K562 (cell line): ENCODE measurements around the gene FGF9. TPM values are rescaled to one million over a fixed set of nuclear protein-coding genes. Genes with fewer than 3 reads are reported as not detected.
A peak's percentile ranks its signal among the peaks of the same experiment; 100 is the strongest.

Experiments
- ATAC-seq: fragments of 200-7000 bp; cut with Tn5 transposase; 3 replicates; pipeline ENCODE4 v1.9.1; 2020; ENCODE audit warnings: moderate library complexity
- BruUV-seq: library from RNA; stranded (reverse); fragments of 400-500 nt; replicated peaks from 2 replicates; lab custom pipeline; 2021; lab: Mats Ljungman, UMichigan
- CTCF ChIA-PET: fragments of 300-600 bp; formaldehyde crosslinking; extraction: SDS; loops from one replicate; lab custom pipeline; 2021; ENCODE audit warnings: low intra/inter-chr PET ratio; lab: Yijun Ruan, JAX
- POLR2A ChIA-PET: fragments of 300-600, 350-650 bp; sonication (Branson Sonifier 250); formaldehyde crosslinking; extraction: SDS; loops from one replicate; lab custom pipeline; 2021; ENCODE audit warnings: antibody characterized with exemption, inconsistent platforms; lab: Yijun Ruan, JAX
- DNase-seq, 4 experiments: peaks; one replicate each; pipeline versions ENCODE4 v3.0.0 to v3.0.0-alpha.2; 2011 to 2018; ENCODE audit warnings: low spot score in 3 of 4, mixed read lengths in 3 of 4; ENCODE audit errors: extremely low read depth in 1 of 4
- FAIRE-seq: peaks from 2 replicates; lab custom pipeline; 2011; peaks lifted over from hg19 to GRCh38; lab: Jason Lieb, UNC
- H2AFZ ChIP-seq: 2 replicates; pipeline ENCODE4 v1.6.0; 2011; ENCODE audit warnings: low read depth, low read length, control low read depth, inconsistent platforms
- H3K27ac ChIP-seq: fragments of 200-600 bp; 3 replicates; pipeline ENCODE4 v1.8.0; 2011; ENCODE audit warnings: low read depth, mild to moderate bottlenecking, control low read depth, inconsistent platforms, low read length, moderate library complexity, mixed read lengths; ENCODE audit errors: extremely low read depth
- H3K27me3 ChIP-seq, 2 experiments: fragments of 300-600 bp in 1 of 2; 2 replicates in 1 of 2; 3 replicates in 1 of 2; pipeline versions ENCODE4 v1.6.0 to v1.8.0; 2011; ENCODE audit warnings: inconsistent platforms in 2 of 2, low read length in 2 of 2, mild to moderate bottlenecking in 1 of 2, mixed read lengths in 1 of 2, moderate library complexity in 1 of 2; ENCODE audit not compliant: control insufficient read depth in 2 of 2, insufficient read depth in 2 of 2
- H3K36me3 ChIP-seq: fragments of 300-600 bp; 3 replicates; pipeline ENCODE4 v1.8.0; 2011; ENCODE audit warnings: mild to moderate bottlenecking, low read length, inconsistent platforms; ENCODE audit not compliant: control insufficient read depth, insufficient read depth
- H3K4me1 ChIP-seq, 2 experiments: fragments of 200-600 bp in 1 of 2; replicated peaks in 1 of 2; 2 replicates in 1 of 2; 3 replicates in 1 of 2; pipeline versions ENCODE4 v1.5.1 to v1.8.0; 2011; ENCODE audit warnings: inconsistent platforms in 2 of 2, low read length in 2 of 2, mild to moderate bottlenecking in 1 of 2, mixed read lengths in 1 of 2, moderate library complexity in 1 of 2; ENCODE audit not compliant: control insufficient read depth in 2 of 2, insufficient read depth in 2 of 2
- H3K4me2 ChIP-seq: 2 replicates; pipeline ENCODE4 v1.6.1; 2011; ENCODE audit warnings: low read length, control low read depth, inconsistent platforms, mixed read lengths; ENCODE audit not compliant: insufficient read depth
- H3K4me3 ChIP-seq: fragments of 200-600 bp; sonication (generic), shearing (Covaris generic); 2 replicates; pipeline ENCODE4 v1.5.1; 2016; ENCODE audit warnings: control low read depth, inconsistent platforms
- H3K79me2 ChIP-seq: fragments of 200-600 bp; 3 replicates; pipeline ENCODE4 v1.8.0; 2011; ENCODE audit warnings: low read length, inconsistent platforms; ENCODE audit not compliant: control insufficient read depth, insufficient read depth
- H3K9ac ChIP-seq, 2 experiments: 2 replicates each; pipeline versions ENCODE4 v1.6.0 to v1.6.1; 2011; ENCODE audit warnings: low read depth in 2 of 2, low read length in 2 of 2, control low read depth in 1 of 2, inconsistent platforms in 1 of 2, mild to moderate bottlenecking in 1 of 2, mixed read lengths in 1 of 2; ENCODE audit not compliant: insufficient read depth in 1 of 2
- H3K9me1 ChIP-seq: one replicate; pipeline ENCODE4 v1.6.0; 2011; ENCODE audit warnings: inconsistent platforms, mild to moderate bottlenecking, low read length, moderate library complexity; ENCODE audit not compliant: control insufficient read depth, insufficient read depth
- H3K9me3 ChIP-seq: replicated peaks from 2 replicates; pipeline ENCODE4 v1.5.1; 2011; ENCODE audit warnings: low read depth, low read length, inconsistent platforms; ENCODE audit not compliant: control insufficient read depth, insufficient read depth
- H4K20me1 ChIP-seq: replicated peaks from 2 replicates; pipeline ENCODE4 v1.6.1; 2011; ENCODE audit warnings: low read length, inconsistent platforms, mixed read lengths; ENCODE audit not compliant: control insufficient read depth, insufficient read depth
- ARID1B ChIP-seq: fragments of 450-650 bp; IDR thresholded peaks from 2 replicates; pipeline ENCODE4 v1.6.1; 2016; ENCODE audit warnings: antibody characterized with exemption, mild to moderate bottlenecking, inconsistent platforms
- CTBP1 ChIP-seq: fragments of 450-650 bp; IDR thresholded peaks from 2 replicates; pipeline ENCODE4 v1.6.1; 2016; ENCODE audit warnings: borderline replicate concordance
- ETV5 ChIP-seq: sonication (generic); formaldehyde crosslinking; IDR thresholded peaks from 2 replicates; pipeline ENCODE4 v1.4.0; 2020; ENCODE audit warnings: low read depth, mild to moderate bottlenecking, missing genetic modification reagents
- FOSL1 ChIP-seq: fragments of 200-800 bp; sonication (Bioruptor generic); conservative IDR thresholded peaks from 2 replicates; pipeline ENCODE4 v1.6.1; 2016; ENCODE audit warnings: missing genetic modification characterization, missing compliant biosample characterization
- HDAC1 ChIP-seq, 2 experiments: fragments of 450-650 bp; IDR thresholded peaks; 2 replicates each; pipeline ENCODE4 v1.6.1; 2016 to 2017; ENCODE audit warnings: inconsistent platforms in 1 of 2, mild to moderate bottlenecking in 1 of 2, moderate library complexity in 1 of 2
- JUND ChIP-seq, 2 experiments: IDR thresholded peaks; 2 replicates in 1 of 2; 3 replicates in 1 of 2; pipeline ENCODE4 v1.6.1; 2011; ENCODE audit warnings: borderline replicate concordance in 2 of 2, low read depth in 2 of 2, low read length in 2 of 2, improper control_type of control experiment in 1 of 2, missing biosample characterization in 1 of 2, missing genetic modification characterization in 1 of 2, missing genetic modification reagents in 1 of 2
- MCM2 ChIP-seq: fragments of 450-650 bp; IDR thresholded peaks from 2 replicates; pipeline ENCODE4 v1.6.1; 2017; ENCODE audit warnings: low read depth, mild to moderate bottlenecking
- NR1H2 ChIP-seq: sonication (generic); formaldehyde crosslinking; IDR thresholded peaks from 2 replicates; pipeline ENCODE4 v1.4.0; 2020; ENCODE audit warnings: mild to moderate bottlenecking, missing genetic modification reagents
- POLR2B ChIP-seq: fragments of 450-650 bp; IDR thresholded peaks from 2 replicates; pipeline ENCODE4 v1.6.1; 2018; ENCODE audit warnings: low read depth; ENCODE audit not compliant: partially characterized antibody
- PRPF4 ChIP-seq: fragments of 200-400 bp; formaldehyde crosslinking; IDR thresholded peaks from one replicate; pipeline ENCODE4 v1.6.1; 2017; ENCODE audit warnings: low read length, low read depth, mild to moderate bottlenecking; ENCODE audit not compliant: insufficient read depth, poor library complexity, severe bottlenecking
- SIRT6 ChIP-seq: IDR thresholded peaks from one replicate; pipeline ENCODE4 v1.6.1; 2012; ENCODE audit warnings: low read depth, mild to moderate bottlenecking, control low read depth, inconsistent platforms, low read length, moderate library complexity
- SNIP1 ChIP-seq: fragments of 450-650 bp; IDR thresholded peaks from 2 replicates; pipeline ENCODE4 v1.7.1; 2017; ENCODE audit warnings: low read depth, mild to moderate bottlenecking
- SRSF1 ChIP-seq: fragments of 200-400 bp; formaldehyde crosslinking; IDR thresholded peaks from 2 replicates; pipeline ENCODE4 v1.6.1; 2017; ENCODE audit warnings: mild to moderate bottlenecking, low read depth, low read length, moderate library complexity
- TAF7 ChIP-seq: fragments of 450-650 bp; IDR thresholded peaks from 2 replicates; pipeline ENCODE4 v1.6.1; 2016; ENCODE audit warnings: missing genetic modification characterization, missing compliant biosample characterization
- ZNF507 ChIP-seq: conservative IDR thresholded peaks from 2 replicates; pipeline ENCODE4 v1.6.1; 2017; ENCODE audit warnings: missing genetic modification characterization, missing compliant biosample characterization
- ZNF584 ChIP-seq: fragments of 200-800 bp; sonication (Bioruptor generic); IDR thresholded peaks from 2 replicates; pipeline ENCODE4 v1.6.1; 2016; ENCODE audit warnings: low read depth, mild to moderate bottlenecking, missing genetic modification characterization, missing compliant biosample characterization
- ZNF764 ChIP-seq: fragments of 250-450 bp; sonication (Bioruptor Pico); IDR thresholded peaks from 2 replicates; pipeline ENCODE4 v1.4.0; 2020; ENCODE audit warnings: low read depth, mild to moderate bottlenecking, moderate library complexity
- ZNF785 ChIP-seq: fragments of 250-450 bp; sonication (Bioruptor Pico); IDR thresholded peaks from 2 replicates; pipeline ENCODE4 v1.4.0; 2020; ENCODE audit warnings: mild to moderate bottlenecking
- WGBS: fragments of 100-300 bp; shearing (Covaris generic); methylation state at CpG from one replicate; pipeline ENCODE4 v1.1.6; 2016; ENCODE audit warnings: low coverage, mixed read lengths; ENCODE audit not compliant: insufficient coverage; ENCODE audit errors: missing lambda C conversion rate; 5-methylcytosine and 5-hydroxymethylcytosine counted together
- in situ Hi-C: fragments of 300-500 bp; cut with MboI; formaldehyde crosslinking; loops from 4 replicates; pipeline ENCODE4 v1.15.0; 2018; ENCODE audit warnings: inconsistent platforms, mixed read lengths
- intact Hi-C: fragments of 100-400 bp; cut with micrococcal nuclease; formaldehyde crosslinking; loops from 2 replicates; pipeline ENCODE4 v1.14.2; 2022
- polyA plus RNA-seq, 8 experiments: library from polyadenylated mRNA; depleted of rRNA in 4 of 8; stranded (reverse) in 5 of 8; unstranded in 3 of 8; fragments of >200 nt; fragmentation: Nextera tagmentation in 2 of 8; fragmentation: Illumina TruSeq in 1 of 8; extraction: Ambion mirVana in 2 of 8; extraction: Trizol in 1 of 8; gene quantifications; 2 replicates each; pipeline versions ENCODE4 v1.2.1 to v1.2.3, GENCODE V29; 2011 to 2014; ENCODE audit warnings: inconsistent platforms in 1 of 8, missing spikeins in 1 of 8
- total RNA-seq, 7 experiments: library from RNA; depleted of rRNA in 6 of 7; stranded (reverse); fragments of >200 nt in 6 of 7; fragmentation: Illumina TruSeq in 2 of 7; extraction: Trizol in 2 of 7; gene quantifications; 2 replicates each; pipeline versions ENCODE4 v1.2.1 to v1.2.3, GENCODE V29; 2011 to 2021; ENCODE audit warnings: low replicate concordance in 1 of 7
- TF ChIP-seq, protein P1 (sequence below): fragments of 200-400 bp; formaldehyde crosslinking; IDR thresholded peaks from 2 replicates; pipeline ENCODE4 v1.6.1; 2017; ENCODE audit warnings: mild to moderate bottlenecking, low read depth, low read length, moderate library complexity
- TF ChIP-seq, protein P2 (sequence below): sonication (generic); formaldehyde crosslinking; IDR thresholded peaks from 2 replicates; pipeline ENCODE4 v1.8.0; 2022; ENCODE audit warnings: mild to moderate bottlenecking, missing genetic modification reagents

Gene FGF9
- total and polyA plus RNA-seq, 9 of the 15 experiments (the other 6 are each of a cell fraction or from before 2014, with no cell fraction given), result not detected

DNA sequence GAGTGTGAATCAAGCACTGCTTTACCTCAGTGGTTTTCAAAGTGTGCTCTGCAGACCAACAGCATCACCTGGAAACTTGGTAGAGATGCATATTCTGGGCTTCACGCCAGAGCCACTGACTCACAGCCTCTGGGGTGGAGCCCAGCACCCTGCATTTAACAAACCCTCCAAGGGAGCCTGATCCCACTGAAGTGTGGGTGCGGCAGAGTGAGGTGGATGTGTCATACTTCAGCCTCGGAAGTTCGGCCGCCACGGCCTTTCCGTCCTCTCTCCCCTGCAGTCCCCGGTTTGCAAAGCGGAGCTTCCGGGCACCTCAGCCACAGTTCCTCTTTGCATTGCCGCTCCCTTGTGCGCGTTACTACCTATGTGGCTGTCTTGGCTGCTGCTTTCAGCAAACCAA lies 33.6 kb upstream of the FGF9 start:
- Histone ChIP-seq H3K9ac (no peak overlapping the region; a peak in 1 of 4 replicates), H3K4me3 (no peak overlapping the region), H3K9me1 (no peaks in the 10 kb centered on the region), H3K27ac (no peak overlapping the region), H3K27me3 (peaks cover 2 to 12% of the 10 kb centered on the region in 2 experiments; a peak in 2 of 5 replicates), H3K36me3 (no peaks in the 10 kb centered on the region), H3K4me1 (peaks cover 0 to 7% of the 10 kb centered on the region in 2 experiments; a peak in 4 of 5 replicates), H3K4me2 (peak overlapping the region; percentile 51), H3K79me2 (no peaks in the 10 kb centered on the region), H4K20me1 (no peaks in the 10 kb centered on the region), H3K9me3 (no peaks in the 10 kb centered on the region), H2AFZ (peak overlapping the region; percentile 44; the same call in 1 of the 2 replicates)
- DNase-seq (peak; percentile 31 to 77 (median 46)), ATAC-seq (peak; percentile 93), FAIRE-seq (peak; percentile 80)
- BruUV-seq, result no TSS peak
- in situ Hi-C loops (loop anchor here (25.0 kb wide), 1 partner anchor 1150 kb away; no protein-coding TSS in a partner anchor), intact Hi-C loops (loop anchor here (10.0 kb wide), 1 partner anchor 128 kb away; no protein-coding TSS in a partner anchor)
- ChIA-PET POLR2A (no interaction called here), CTCF (no interaction called here)
- WGBS, result 6% methylated on average over 13 of the region's 13 CpGs
- TF ChIP-seq NR1H2 (CRISPR knock-in tag) (no peak), SNIP1 (no peak), ZNF507 (tag) (no peak), HDAC1 (IDR thresholded peaks at IDR 0.05) (no peak), POLR2B (no peak), ARID1B (peak; percentile 50; the same call in 1 of the 2 replicates), ETV5 (0 out of 2 replicates have a peak, but pooled peaks have one; percentile 44), ZNF584 (CRISPR knock-in tag) (no peak), PRPF4 (no peak), MCM2 (no peak), CTBP1 (peak; percentile 65; the same call in 1 of the 2 replicates), ZNF764 (CRISPR knock-in tag) (no peak), SIRT6 (no peak), FOSL1 (tag) (peak; percentile 78), SRSF1 (no peak), TAF7 (tag) (no peak), ZNF785 (no peak), JUND (IDR thresholded peaks at IDR 0.05; ENCODE audit: borderline replicate concordance, low read depth, low read length) (peak; percentile 75), JUND (tag; IDR thresholded peaks at IDR 0.05; ENCODE audit: borderline replicate concordance, low read depth, low read length) (peak; percentile 71; the same call in 1 of the 3 replicates)
- TF ChIP-seq, protein P1, sequence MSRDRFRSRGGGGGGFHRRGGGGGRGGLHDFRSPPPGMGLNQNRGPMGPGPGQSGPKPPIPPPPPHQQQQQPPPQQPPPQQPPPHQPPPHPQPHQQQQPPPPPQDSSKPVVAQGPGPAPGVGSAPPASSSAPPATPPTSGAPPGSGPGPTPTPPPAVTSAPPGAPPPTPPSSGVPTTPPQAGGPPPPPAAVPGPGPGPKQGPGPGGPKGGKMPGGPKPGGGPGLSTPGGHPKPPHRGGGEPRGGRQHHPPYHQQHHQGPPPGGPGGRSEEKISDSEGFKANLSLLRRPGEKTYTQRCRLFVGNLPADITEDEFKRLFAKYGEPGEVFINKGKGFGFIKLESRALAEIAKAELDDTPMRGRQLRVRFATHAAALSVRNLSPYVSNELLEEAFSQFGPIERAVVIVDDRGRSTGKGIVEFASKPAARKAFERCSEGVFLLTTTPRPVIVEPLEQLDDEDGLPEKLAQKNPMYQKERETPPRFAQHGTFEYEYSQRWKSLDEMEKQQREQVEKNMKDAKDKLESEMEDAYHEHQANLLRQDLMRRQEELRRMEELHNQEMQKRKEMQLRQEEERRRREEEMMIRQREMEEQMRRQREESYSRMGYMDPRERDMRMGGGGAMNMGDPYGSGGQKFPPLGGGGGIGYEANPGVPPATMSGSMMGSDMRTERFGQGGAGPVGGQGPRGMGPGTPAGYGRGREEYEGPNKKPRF, result no peak
- TF ChIP-seq, protein P2, sequence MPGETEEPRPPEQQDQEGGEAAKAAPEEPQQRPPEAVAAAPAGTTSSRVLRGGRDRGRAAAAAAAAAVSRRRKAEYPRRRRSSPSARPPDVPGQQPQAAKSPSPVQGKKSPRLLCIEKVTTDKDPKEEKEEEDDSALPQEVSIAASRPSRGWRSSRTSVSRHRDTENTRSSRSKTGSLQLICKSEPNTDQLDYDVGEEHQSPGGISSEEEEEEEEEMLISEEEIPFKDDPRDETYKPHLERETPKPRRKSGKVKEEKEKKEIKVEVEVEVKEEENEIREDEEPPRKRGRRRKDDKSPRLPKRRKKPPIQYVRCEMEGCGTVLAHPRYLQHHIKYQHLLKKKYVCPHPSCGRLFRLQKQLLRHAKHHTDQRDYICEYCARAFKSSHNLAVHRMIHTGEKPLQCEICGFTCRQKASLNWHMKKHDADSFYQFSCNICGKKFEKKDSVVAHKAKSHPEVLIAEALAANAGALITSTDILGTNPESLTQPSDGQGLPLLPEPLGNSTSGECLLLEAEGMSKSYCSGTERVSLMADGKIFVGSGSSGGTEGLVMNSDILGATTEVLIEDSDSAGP, result no peak
